Liver (tissue), 9 donors: ENCODE data around the gene CNNM1. TPM values are rescaled to one million over a fixed set of nuclear protein-coding genes. Genes with fewer than 3 reads are reported as not detected.
A peak's percentile ranks its signal among the peaks of the same experiment; 100 is the strongest.

Source experiments
- DNase-seq: peaks from one replicate; pipeline ENCODE4 v3.0.0-alpha.2; 2017; ENCODE audit warnings: low spot score
- H3K27ac ChIP-seq, 2 donors: one replicate each; pipeline ENCODE4 v1.7.0; 2013; ENCODE audit warnings: inconsistent platforms in 2 of 2, low read length in 2 of 2, control low read depth in 1 of 2, low read depth in 1 of 2, mild to moderate bottlenecking in 1 of 2
- H3K27me3 ChIP-seq, 4 donors: one replicate each; pipeline versions ENCODE4 v1.6.1 to v1.7.0; 2013; ENCODE audit warnings: low read length in 3 of 4, inconsistent platforms in 1 of 4, mild to moderate bottlenecking in 1 of 4, moderate library complexity in 1 of 4; ENCODE audit not compliant: control insufficient read depth in 4 of 4, insufficient read depth in 4 of 4
- H3K36me3 ChIP-seq, 4 donors: one replicate each; pipeline versions ENCODE4 v1.6.1 to v1.7.0; 2013; ENCODE audit warnings: low read length in 3 of 4, mild to moderate bottlenecking in 3 of 4, low read depth in 1 of 4, moderate library complexity in 1 of 4; ENCODE audit not compliant: control insufficient read depth in 4 of 4, insufficient read depth in 3 of 4
- H3K4me1 ChIP-seq, 4 donors: one replicate each; pipeline versions ENCODE4 v1.6.1 to v1.7.0; 2013; ENCODE audit warnings: low read length in 3 of 4, mild to moderate bottlenecking in 3 of 4, moderate library complexity in 1 of 4; ENCODE audit not compliant: control insufficient read depth in 4 of 4, insufficient read depth in 4 of 4
- H3K4me3 ChIP-seq, 3 donors: one replicate each; pipeline versions ENCODE4 v1.6.1 to v1.7.0; 2013; ENCODE audit warnings: low read length in 3 of 3, control low read depth in 1 of 3, low read depth in 1 of 3, mild to moderate bottlenecking in 1 of 3
- H3K9ac ChIP-seq, 2 donors: one replicate each; pipeline ENCODE4 v1.7.0; 2013; ENCODE audit warnings: low read length in 2 of 2, mild to moderate bottlenecking in 2 of 2, moderate library complexity in 2 of 2, control low read depth in 1 of 2, low read depth in 1 of 2
- H3K9me3 ChIP-seq, 4 donors: one replicate each; pipeline versions ENCODE4 v1.6.1 to v1.7.0; 2013; ENCODE audit warnings: low read length in 3 of 4; ENCODE audit not compliant: control insufficient read depth in 4 of 4
- ATF3 ChIP-seq: IDR thresholded peaks from 2 replicates; pipeline ENCODE4 v1.6.1; 2016; ENCODE audit warnings: antibody characterized with exemption
- CTCF ChIP-seq: fragments of 150-350 bp; IDR thresholded peaks from 2 replicates; pipeline ENCODE4 v1.5.1; 2017; ENCODE audit warnings: improper control_type of control experiment, low read depth, low read length; ENCODE audit not compliant: missing input control
- EGR1 ChIP-seq, 2 donors: IDR thresholded peaks; 2 replicates each; pipeline ENCODE4 v1.6.1; 2016 to 2018; ENCODE audit warnings: antibody characterized with exemption in 2 of 2, low read depth in 2 of 2
- FOXA1 ChIP-seq: IDR thresholded peaks from 2 replicates; pipeline ENCODE4 v1.6.1; 2016; ENCODE audit warnings: antibody characterized with exemption
- FOXA2 ChIP-seq: IDR thresholded peaks from 2 replicates; pipeline ENCODE4 v1.6.1; 2016; ENCODE audit warnings: antibody characterized with exemption
- GABPA ChIP-seq, 2 donors: IDR thresholded peaks in 1 of 2; conservative IDR thresholded peaks in 1 of 2; 2 replicates each; pipeline ENCODE4 v1.6.1; 2016; ENCODE audit warnings: antibody characterized with exemption in 2 of 2, mild to moderate bottlenecking in 1 of 2, moderate library complexity in 1 of 2
- HNF4A ChIP-seq, 2 donors: conservative IDR thresholded peaks; 2 replicates each; pipeline ENCODE4 v1.6.1; 2016; ENCODE audit warnings: antibody characterized with exemption in 2 of 2, mild to moderate bottlenecking in 2 of 2
- HNF4G ChIP-seq: IDR thresholded peaks from 2 replicates; pipeline ENCODE4 v1.6.1; 2016; ENCODE audit warnings: antibody characterized with exemption
- JUND ChIP-seq, 2 donors: IDR thresholded peaks; 2 replicates each; pipeline ENCODE4 v1.6.1; 2016; ENCODE audit warnings: antibody characterized with exemption in 2 of 2
- NR2F2 ChIP-seq: IDR thresholded peaks from 2 replicates; pipeline ENCODE4 v1.6.1; 2016; ENCODE audit warnings: antibody characterized with exemption
- RAD21 ChIP-seq, 2 donors: IDR thresholded peaks; 2 replicates each; pipeline ENCODE4 v1.6.1; 2016; ENCODE audit warnings: antibody characterized with exemption in 2 of 2, mild to moderate bottlenecking in 2 of 2
- RXRA ChIP-seq, 2 donors: IDR thresholded peaks; 2 replicates each; pipeline ENCODE4 v1.6.1; 2017 to 2018; ENCODE audit warnings: antibody characterized with exemption in 2 of 2, mild to moderate bottlenecking in 1 of 2
- SP1 ChIP-seq: IDR thresholded peaks from 2 replicates; pipeline ENCODE4 v1.6.1; 2018; ENCODE audit warnings: antibody characterized with exemption, mild to moderate bottlenecking
- TAF1 ChIP-seq: conservative IDR thresholded peaks from 2 replicates; pipeline ENCODE4 v1.6.1; 2016; ENCODE audit warnings: antibody characterized with exemption, mild to moderate bottlenecking
- YY1 ChIP-seq: IDR thresholded peaks from 2 replicates; pipeline ENCODE4 v1.6.1; 2016; ENCODE audit warnings: antibody characterized with exemption, mild to moderate bottlenecking
- WGBS: extraction: QIAGEN DNeasy Blood & Tissue Kit; methylation state at CpG from one replicate; pipeline ENCODE4 v1.1.7; 2013; 5-methylcytosine and 5-hydroxymethylcytosine counted together
- polyA plus RNA-seq, 2 donors: library from polyadenylated mRNA; stranded (reverse) in 1 of 2; unstranded in 1 of 2; fragments of 200-250 nt in 1 of 2; fragments of >200 nt in 1 of 2; fragmentation: Nextera tagmentation in 1 of 2; extraction: Ambion mirVana in 1 of 2; gene quantifications; one replicate each; pipeline versions ENCODE4 v1.2.1 to v1.2.3, GENCODE V29; 2013 to 2015
- total RNA-seq, 2 donors: library from RNA; depleted of rRNA; stranded (reverse); fragments of >200 nt; gene quantifications; one replicate each; pipeline ENCODE4 v1.2.3, GENCODE V29; 2014
- TF ChIP-seq, protein P1 (sequence below): IDR thresholded peaks from 2 replicates; pipeline ENCODE4 v1.6.1; 2016; ENCODE audit warnings: antibody characterized with exemption
- TF ChIP-seq, protein P2 (sequence below): IDR thresholded peaks from 2 replicates; pipeline ENCODE4 v1.6.1; 2016; ENCODE audit warnings: antibody characterized with exemption, mild to moderate bottlenecking
- donor health status: healthy.
- donor health status: healthy.
- donor health status: healthy.
- donor health status: healthy.
- donor health status: healthy.

Gene CNNM1
- total and polyA plus RNA-seq, 4 donors = 0.05 to 0.10 (median 0.07) TPM

- H3K9me3 ChIP-seq = no peaks in the 10 kb centered on the region
- no peak overlapping the region for H3K4me3 ChIP-seq
- H3K27ac ChIP-seq = no peak overlapping the region
- H3K27me3 ChIP-seq = peaks cover 0 to 18% (median 3%) of the 10 kb centered on the region in 4 donors
- no peaks in the 10 kb centered on the region for H3K36me3 ChIP-seq
- TF ChIP-seq, protein P1, sequence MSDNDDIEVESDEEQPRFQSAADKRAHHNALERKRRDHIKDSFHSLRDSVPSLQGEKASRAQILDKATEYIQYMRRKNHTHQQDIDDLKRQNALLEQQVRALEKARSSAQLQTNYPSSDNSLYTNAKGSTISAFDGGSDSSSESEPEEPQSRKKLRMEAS = no peak
- TF ChIP-seq SP1 (no peak), JUND (IDR thresholded peaks at IDR 0.05) (no peak), RAD21 (IDR thresholded peaks at IDR 0.05) (no peak), GABPA (IDR thresholded peaks at IDR 0.05 in 1 of 2, conservative IDR thresholded peaks at IDR 0.05 in 1 of 2) (no peak), YY1 (no peak), FOXA2 (no peak), NR2F2 (no peak), EGR1 (IDR thresholded peaks at IDR 0.05; ENCODE audit: low read depth in 2 of 2) (no peak), FOXA1 (no peak), CTCF (no peak), HNF4G (no peak), ATF3 (no peak), RXRA (IDR thresholded peaks at IDR 0.05) (no peak)
- TF ChIP-seq, protein P2, sequence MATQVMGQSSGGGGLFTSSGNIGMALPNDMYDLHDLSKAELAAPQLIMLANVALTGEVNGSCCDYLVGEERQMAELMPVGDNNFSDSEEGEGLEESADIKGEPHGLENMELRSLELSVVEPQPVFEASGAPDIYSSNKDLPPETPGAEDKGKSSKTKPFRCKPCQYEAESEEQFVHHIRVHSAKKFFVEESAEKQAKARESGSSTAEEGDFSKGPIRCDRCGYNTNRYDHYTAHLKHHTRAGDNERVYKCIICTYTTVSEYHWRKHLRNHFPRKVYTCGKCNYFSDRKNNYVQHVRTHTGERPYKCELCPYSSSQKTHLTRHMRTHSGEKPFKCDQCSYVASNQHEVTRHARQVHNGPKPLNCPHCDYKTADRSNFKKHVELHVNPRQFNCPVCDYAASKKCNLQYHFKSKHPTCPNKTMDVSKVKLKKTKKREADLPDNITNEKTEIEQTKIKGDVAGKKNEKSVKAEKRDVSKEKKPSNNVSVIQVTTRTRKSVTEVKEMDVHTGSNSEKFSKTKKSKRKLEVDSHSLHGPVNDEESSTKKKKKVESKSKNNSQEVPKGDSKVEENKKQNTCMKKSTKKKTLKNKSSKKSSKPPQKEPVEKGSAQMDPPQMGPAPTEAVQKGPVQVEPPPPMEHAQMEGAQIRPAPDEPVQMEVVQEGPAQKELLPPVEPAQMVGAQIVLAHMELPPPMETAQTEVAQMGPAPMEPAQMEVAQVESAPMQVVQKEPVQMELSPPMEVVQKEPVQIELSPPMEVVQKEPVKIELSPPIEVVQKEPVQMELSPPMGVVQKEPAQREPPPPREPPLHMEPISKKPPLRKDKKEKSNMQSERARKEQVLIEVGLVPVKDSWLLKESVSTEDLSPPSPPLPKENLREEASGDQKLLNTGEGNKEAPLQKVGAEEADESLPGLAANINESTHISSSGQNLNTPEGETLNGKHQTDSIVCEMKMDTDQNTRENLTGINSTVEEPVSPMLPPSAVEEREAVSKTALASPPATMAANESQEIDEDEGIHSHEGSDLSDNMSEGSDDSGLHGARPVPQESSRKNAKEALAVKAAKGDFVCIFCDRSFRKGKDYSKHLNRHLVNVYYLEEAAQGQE = no peak
- peaks cover 15 to 20% (median 17%) of the 10 kb centered on the region in 4 donors for H3K4me1 ChIP-seq
- WGBS = 91% methylated on average over 5 of the region's 5 CpGs
- DNase-seq = no peak
- no peak overlapping the region for H3K9ac ChIP-seq
Measured at GRCh38 chr10:99326871-99327270, 2.3 kb upstream of the CNNM1 start.

GRCh38 chr10:99328579-99329303, 415 bp upstream of the CNNM1 start:
- H3K27ac ChIP-seq = no peak overlapping the region
- TF ChIP-seq SP1 (no peak), HNF4G (no peak), YY1 (no peak), RXRA (IDR thresholded peaks at IDR 0.05) (no peak), EGR1 (IDR thresholded peaks at IDR 0.05; ENCODE audit: low read depth in 2 of 2) (no peak), HNF4A (conservative IDR thresholded peaks at IDR 0.05) (no peak), FOXA2 (no peak), RAD21 (IDR thresholded peaks at IDR 0.05) (no peak), TAF1 (no peak), NR2F2 (no peak), GABPA (IDR thresholded peaks at IDR 0.05 in 1 of 2, conservative IDR thresholded peaks at IDR 0.05 in 1 of 2) (no peak), CTCF (no peak), FOXA1 (no peak), ATF3 (no peak)
- TF ChIP-seq, protein P2 = no peak
- TF ChIP-seq, protein P1 = no peak
- H3K9me3 ChIP-seq = no peaks in the 10 kb centered on the region
- no peak overlapping the region for H3K9ac ChIP-seq
- H3K4me1 ChIP-seq = peaks cover 15 to 20% (median 17%) of the 10 kb centered on the region in 4 donors
- no peak for DNase-seq
- peak overlapping the region in 2 of 3 donors; percentile 54 to 62 for H3K4me3 ChIP-seq
- H3K27me3 ChIP-seq = peaks cover 0 to 16% (median under 1%) of the 10 kb centered on the region in 4 donors
- WGBS = 31% methylated on average over 23 of the region's 23 CpGs
- H3K36me3 ChIP-seq = no peaks in the 10 kb centered on the region
